IMR-90 (cell line): ENCODE results near the gene MICAL1. TPM values are rescaled to one million over a fixed set of nuclear protein-coding genes. Genes with fewer than 3 reads are reported as not detected.

Experiments used
- ATAC-seq: fragments of 200-7000 bp; cut with Tn5 transposase; 2 replicates; pipeline ENCODE4 v1.9.1; 2020; ENCODE audit warnings: low read depth, mild to moderate bottlenecking, moderate library complexity
- BruUV-seq: library from RNA; stranded (reverse); fragments of 400-500 nt; replicated peaks from 2 replicates; lab custom pipeline; 2021; lab: Mats Ljungman, UMichigan
- CTCF ChIA-PET: fragments of 300-600 bp; formaldehyde crosslinking; extraction: SDS; loops from one replicate; lab custom pipeline; 2021; ENCODE audit warnings: antibody characterized with exemption; lab: Yijun Ruan, JAX
- POLR2A ChIA-PET: fragments of 300-600 bp; sonication (Branson Sonifier 250); formaldehyde crosslinking; loops from one replicate; lab custom pipeline; 2022; ENCODE audit warnings: antibody characterized with exemption; ENCODE audit not compliant: unreplicated experiment; lab: Charles Lee
- DNase-seq: peaks from one replicate; pipeline ENCODE4 v3.0.0; 2013
- H2AFZ ChIP-seq: replicated peaks from 2 replicates; pipeline ENCODE3; 2013; ENCODE audit warnings: low read length, mild to moderate bottlenecking; ENCODE audit not compliant: poor library complexity
- H2AK5ac ChIP-seq: 2 replicates; pipeline ENCODE4 v1.6.1; 2013; ENCODE audit warnings: low read depth, low read length, inconsistent platforms
- H2AK9ac ChIP-seq: replicated peaks from 2 replicates; pipeline ENCODE3; 2013; ENCODE audit warnings: mild to moderate bottlenecking, low read depth, low read length, moderate library complexity; ENCODE audit not compliant: poor library complexity
- H2BK120ac ChIP-seq: 2 replicates; pipeline ENCODE4 v1.6.1; 2013; ENCODE audit warnings: low read depth, low read length, inconsistent platforms
- H2BK15ac ChIP-seq: 3 replicates; pipeline ENCODE4 v1.6.1; 2013; ENCODE audit warnings: low read depth, low read length, inconsistent platforms
- H2BK20ac ChIP-seq: 2 replicates; pipeline ENCODE4 v1.6.1; 2013; ENCODE audit warnings: low read depth, mild to moderate bottlenecking, inconsistent platforms, low read length, moderate library complexity
- H2BK5ac ChIP-seq: 2 replicates; pipeline ENCODE4 v1.6.1; 2013; ENCODE audit warnings: mild to moderate bottlenecking, low read depth, low read length, inconsistent platforms; ENCODE audit not compliant: poor library complexity, severe bottlenecking
- H3K14ac ChIP-seq: replicated peaks from 2 replicates; pipeline ENCODE4 v1.6.1; 2013; ENCODE audit warnings: low read depth, low read length, inconsistent platforms
- H3K18ac ChIP-seq: 2 replicates; pipeline ENCODE4 v1.6.1; 2013; ENCODE audit warnings: low read depth, low read length, control low read depth
- H3K23ac ChIP-seq: 2 replicates; pipeline ENCODE4 v1.6.1; 2013; ENCODE audit warnings: low read depth, low read length, inconsistent platforms
- H3K27ac ChIP-seq: 2 replicates; pipeline ENCODE4 v1.5.1; 2013; ENCODE audit warnings: mild to moderate bottlenecking, control low read depth, low read length; ENCODE audit not compliant: insufficient read depth
- H3K27me3 ChIP-seq: 2 replicates; pipeline ENCODE4 v1.6.1; 2013; ENCODE audit warnings: low read length; ENCODE audit not compliant: control insufficient read depth, insufficient read depth
- H3K36me3 ChIP-seq: 2 replicates; pipeline ENCODE4 v1.6.1; 2013; ENCODE audit warnings: low read length, mixed read lengths; ENCODE audit not compliant: control insufficient read depth, insufficient read depth
- H3K4ac ChIP-seq: 2 replicates; pipeline ENCODE4 v1.6.1; 2013; ENCODE audit warnings: low read depth, low read length, inconsistent platforms
- H3K4me1 ChIP-seq: 2 replicates; pipeline ENCODE4 v1.6.1; 2013; ENCODE audit warnings: low read length, mixed read lengths; ENCODE audit not compliant: control insufficient read depth, insufficient read depth
- H3K4me2 ChIP-seq: 2 replicates; pipeline ENCODE4 v1.6.1; 2013; ENCODE audit warnings: low read depth, mild to moderate bottlenecking, control low read depth, low read length, moderate library complexity
- H3K4me3 ChIP-seq: 2 replicates; pipeline ENCODE4 v1.5.1; 2013; ENCODE audit warnings: low read depth, mild to moderate bottlenecking, control low read depth, low read length, moderate library complexity; ENCODE audit not compliant: insufficient read depth
- H3K56ac ChIP-seq: 2 replicates; pipeline ENCODE4 v1.6.1; 2013; ENCODE audit warnings: low read length, inconsistent platforms; ENCODE audit not compliant: insufficient read depth; ENCODE audit errors: extremely low read depth
- H3K79me1 ChIP-seq, 2 experiments: 2 replicates each; pipeline ENCODE4 v1.6.1; 2013; ENCODE audit warnings: low read length in 2 of 2, inconsistent platforms in 1 of 2, low read depth in 1 of 2
- H3K9ac ChIP-seq: 2 replicates; pipeline ENCODE4 v1.6.1; 2013; ENCODE audit warnings: low read depth, low read length, control low read depth
- H3K9me1 ChIP-seq: 2 replicates; pipeline ENCODE4 v1.6.1; 2013; ENCODE audit warnings: low read length, inconsistent platforms; ENCODE audit not compliant: insufficient read depth
- H3K9me3 ChIP-seq: 2 replicates; pipeline ENCODE4 v1.6.1; 2013; ENCODE audit warnings: low read length; ENCODE audit not compliant: control insufficient read depth, insufficient read depth
- H4K20me1 ChIP-seq: 2 replicates; pipeline ENCODE4 v1.6.1; 2013; ENCODE audit warnings: low read length, inconsistent platforms; ENCODE audit not compliant: insufficient read depth
- H4K5ac ChIP-seq: 2 replicates; pipeline ENCODE4 v1.6.1; 2013; ENCODE audit warnings: mild to moderate bottlenecking, low read depth, low read length, control low read depth
- H4K8ac ChIP-seq, 2 experiments: 2 replicates each; pipeline ENCODE4 v1.6.1; 2013; ENCODE audit warnings: low read depth in 2 of 2, low read length in 2 of 2, control low read depth in 1 of 2, inconsistent platforms in 1 of 2
- H4K91ac ChIP-seq: 2 replicates; pipeline ENCODE4 v1.6.1; 2013; ENCODE audit warnings: low read depth, low read length, inconsistent platforms; ENCODE audit not compliant: insufficient read depth
- BHLHE40 ChIP-seq: fragments of 150-350 bp; IDR thresholded peaks from 2 replicates; pipeline ENCODE4 v1.6.1; 2016; ENCODE audit warnings: mild to moderate bottlenecking, low read depth, low read length
- CEBPB ChIP-seq: IDR thresholded peaks from 2 replicates; pipeline ENCODE4 v1.6.1; 2012; ENCODE audit warnings: low read depth, low read length, improper control_type of control experiment
- CHD1 ChIP-seq: IDR thresholded peaks from 2 replicates; pipeline ENCODE4 v1.6.1; 2012; ENCODE audit warnings: low read depth, low read length, improper control_type of control experiment
- ELK1 ChIP-seq: fragments of 150-350 bp; IDR thresholded peaks from 2 replicates; pipeline ENCODE4 v1.6.1; 2016; ENCODE audit warnings: low read depth, mild to moderate bottlenecking, low read length, moderate library complexity, borderline replicate concordance
- FOS ChIP-seq: fragments of 150-350 bp; IDR thresholded peaks from 2 replicates; pipeline ENCODE4 v1.6.1; 2016; ENCODE audit warnings: low read depth, low read length
- MXI1 ChIP-seq: IDR thresholded peaks from 2 replicates; pipeline ENCODE4 v1.6.1; 2012; ENCODE audit warnings: low read depth, mild to moderate bottlenecking, low read length, moderate library complexity, borderline replicate concordance
- RFX5 ChIP-seq: IDR thresholded peaks from 2 replicates; pipeline ENCODE4 v1.8.0; 2012; ENCODE audit warnings: low read depth, mild to moderate bottlenecking, low read length, moderate library complexity
- WGBS, 2 experiments: methylation state at CpG; one replicate each; pipeline versions ENCODE4 v1.1.5 to v1.1.7; 2013; ENCODE audit warnings: missing lambda C conversion rate in 2 of 2; ENCODE audit not compliant: insufficient read length in 1 of 2; ENCODE audit errors: extremely low coverage in 2 of 2; 5-methylcytosine and 5-hydroxymethylcytosine counted together
- dilution Hi-C: fragments of 300-500 bp; cut with HindIII; formaldehyde crosslinking; loops from one replicate; pipeline ENCODE4 v1.14.3; 2018; ENCODE audit warnings: low sequenced_read_pairs; ENCODE audit not compliant: unreplicated experiment
- in situ Hi-C: fragments of 300-500 bp; cut with MboI; formaldehyde crosslinking; loops from 3 replicates; pipeline ENCODE4 v1.14.3; 2019; ENCODE audit warnings: low sequenced_read_pairs, inconsistent platforms, mixed read lengths
- intact Hi-C: fragments of 100-400 bp; cut with micrococcal nuclease; formaldehyde crosslinking; loops from 2 replicates; pipeline ENCODE4 v1.10.0; 2022
- polyA plus RNA-seq, 3 experiments: library from polyadenylated mRNA; depleted of rRNA; stranded (reverse); fragments of >200 nt; gene quantifications; 2 replicates each; pipeline ENCODE4 v1.2.3, GENCODE V29; 2012; ENCODE audit warnings: low replicate concordance in 1 of 3
- total RNA-seq: library from RNA; depleted of rRNA; stranded (reverse); fragments of >200 nt; gene quantifications from 2 replicates; pipeline ENCODE4 v1.2.3, GENCODE V29; 2012
- TF ChIP-seq, protein P1 (sequence below): fragments of 150-350 bp; IDR thresholded peaks from 2 replicates; pipeline ENCODE4 v1.6.1; 2017; ENCODE audit warnings: mild to moderate bottlenecking, antibody characterized with exemption, low read length, low read depth

The MICAL1 gene
- total and polyA plus RNA-seq, 2 of the 4 experiments (the other 2 are of a cell fraction): 30.5 to 57.1 TPM

DNA sequence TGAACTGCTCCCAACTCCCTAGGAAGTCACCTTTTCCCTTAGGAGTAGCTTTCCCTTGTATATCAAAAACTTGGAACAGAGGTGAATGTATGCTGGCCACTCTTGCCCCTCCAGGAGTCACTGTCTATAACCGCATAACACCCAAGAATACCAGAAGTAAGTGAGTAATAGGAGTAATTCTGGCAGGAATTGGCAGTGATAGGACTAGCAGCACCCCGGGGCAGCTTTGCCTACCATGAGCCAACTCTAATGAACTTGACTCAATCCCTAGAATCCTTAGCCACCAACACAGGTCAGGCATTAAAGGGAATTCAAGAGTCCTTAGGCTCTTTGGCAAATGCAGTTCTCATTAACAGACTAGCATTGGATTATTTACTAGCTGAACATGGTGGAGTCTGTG lies 44.5 kb downstream of the MICAL1 start:
- TF ChIP-seq FOS: no peak
- no peak for TF ChIP-seq ELK1
- no peak for TF ChIP-seq MXI1
- TF ChIP-seq RFX5: no peak
- TF ChIP-seq CHD1: no peak
- TF ChIP-seq, protein P1, sequence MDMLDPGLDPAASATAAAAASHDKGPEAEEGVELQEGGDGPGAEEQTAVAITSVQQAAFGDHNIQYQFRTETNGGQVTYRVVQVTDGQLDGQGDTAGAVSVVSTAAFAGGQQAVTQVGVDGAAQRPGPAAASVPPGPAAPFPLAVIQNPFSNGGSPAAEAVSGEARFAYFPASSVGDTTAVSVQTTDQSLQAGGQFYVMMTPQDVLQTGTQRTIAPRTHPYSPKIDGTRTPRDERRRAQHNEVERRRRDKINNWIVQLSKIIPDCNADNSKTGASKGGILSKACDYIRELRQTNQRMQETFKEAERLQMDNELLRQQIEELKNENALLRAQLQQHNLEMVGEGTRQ: no peak
- no peak for TF ChIP-seq CEBPB
- TF ChIP-seq BHLHE40: no peak
- Histone ChIP-seq H3K18ac (no peak overlapping the region), H3K56ac (no peak overlapping the region), H2AFZ (no peak overlapping the region), H4K91ac (no peak overlapping the region), H3K4ac (no peak overlapping the region), H3K36me3 (no peaks in the 10 kb centered on the region), H4K5ac (no peak overlapping the region), H3K14ac (no peak overlapping the region), H2AK5ac (no peak overlapping the region), H3K9me3 (no peaks in the 10 kb centered on the region), H2BK15ac (no peak overlapping the region), H4K20me1 (no peaks in the 10 kb centered on the region), H2AK9ac (no peak overlapping the region), H3K4me1 (no peaks in the 10 kb centered on the region), H3K9me1 (no peaks in the 10 kb centered on the region), H3K27me3 (peaks cover 4% of the 10 kb centered on the region; the same call in 1 of the 2 replicates), H3K79me1 (no peaks in the 10 kb centered on the region), H3K4me3 (no peak overlapping the region), H2BK5ac (no peak overlapping the region), H3K9ac (no peak overlapping the region), H3K27ac (no peak overlapping the region), H2BK120ac (no peak overlapping the region), H4K8ac (no peak overlapping the region), H2BK20ac (no peak overlapping the region), H3K4me2 (no peak overlapping the region), H3K23ac (no peak overlapping the region)
- intact Hi-C loops: no loop called here
- POLR2A ChIA-PET: no interaction called here
- CTCF ChIA-PET: no interaction called here
- no CpG with 5 or more reads among the region's 2 CpGs for WGBS, 2 experiments
- in situ Hi-C loops: no loop called here
- DNase-seq (no peak), ATAC-seq (no peak)
- BruUV-seq: no TSS peak
- dilution Hi-C loops: no loop called here
